PC-3 (cell line): ENCODE data around the gene PPM1L.

Experiments used
- EZH2 ChIP-seq: fragments of 300-600 bp; sonication (generic); IDR thresholded peaks from one replicate; pipeline ENCODE4 v1.6.1; 2017; ENCODE audit warnings: antibody characterized with exemption, mild to moderate bottlenecking, low read length; ENCODE audit not compliant: unreplicated experiment
- EZH2phosphoT487 ChIP-seq: fragments of 300-600 bp; sonication (generic); IDR thresholded peaks from 2 replicates; pipeline ENCODE4 v1.6.1; 2018; ENCODE audit warnings: mild to moderate bottlenecking, antibody characterized with exemption, low read length, borderline replicate concordance
- TF ChIP-seq, protein P1 (sequence below): fragments of 300-600 bp; sonication (generic); conservative IDR thresholded peaks from 2 replicates; pipeline ENCODE4 v1.5.1; 2017; ENCODE audit warnings: antibody characterized with exemption, low read depth, mild to moderate bottlenecking, low read length

DNA sequence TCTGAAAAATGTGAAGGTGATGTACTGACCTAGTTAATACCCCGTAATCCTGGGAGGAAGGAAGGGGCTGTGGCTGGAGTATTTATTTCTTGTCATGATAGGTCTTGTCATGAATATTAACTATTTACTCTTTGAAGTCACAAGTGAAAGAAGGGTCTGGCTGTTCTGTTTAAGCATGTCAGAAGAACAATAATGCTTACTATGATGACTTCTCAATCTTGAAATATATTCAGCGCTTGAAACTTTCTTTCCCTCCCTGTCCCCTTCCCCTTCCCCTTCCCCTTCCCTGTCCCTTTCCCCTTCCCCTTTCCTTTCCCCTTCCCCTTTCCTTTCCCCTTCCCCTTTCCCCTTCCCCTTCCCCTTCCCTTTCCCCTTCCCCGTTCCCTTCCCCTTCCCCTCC lies 153.9 kb downstream of the PPM1L start:
- no peak for TF ChIP-seq EZH2
- TF ChIP-seq, protein P1, sequence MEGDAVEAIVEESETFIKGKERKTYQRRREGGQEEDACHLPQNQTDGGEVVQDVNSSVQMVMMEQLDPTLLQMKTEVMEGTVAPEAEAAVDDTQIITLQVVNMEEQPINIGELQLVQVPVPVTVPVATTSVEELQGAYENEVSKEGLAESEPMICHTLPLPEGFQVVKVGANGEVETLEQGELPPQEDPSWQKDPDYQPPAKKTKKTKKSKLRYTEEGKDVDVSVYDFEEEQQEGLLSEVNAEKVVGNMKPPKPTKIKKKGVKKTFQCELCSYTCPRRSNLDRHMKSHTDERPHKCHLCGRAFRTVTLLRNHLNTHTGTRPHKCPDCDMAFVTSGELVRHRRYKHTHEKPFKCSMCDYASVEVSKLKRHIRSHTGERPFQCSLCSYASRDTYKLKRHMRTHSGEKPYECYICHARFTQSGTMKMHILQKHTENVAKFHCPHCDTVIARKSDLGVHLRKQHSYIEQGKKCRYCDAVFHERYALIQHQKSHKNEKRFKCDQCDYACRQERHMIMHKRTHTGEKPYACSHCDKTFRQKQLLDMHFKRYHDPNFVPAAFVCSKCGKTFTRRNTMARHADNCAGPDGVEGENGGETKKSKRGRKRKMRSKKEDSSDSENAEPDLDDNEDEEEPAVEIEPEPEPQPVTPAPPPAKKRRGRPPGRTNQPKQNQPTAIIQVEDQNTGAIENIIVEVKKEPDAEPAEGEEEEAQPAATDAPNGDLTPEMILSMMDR, result no peak
- TF ChIP-seq EZH2phosphoT487, result no peak
